GM23338 (cell line): ENCODE data around the gene ACO1.

Experiments
- CREB1 ChIP-seq: fragments of 250-450 bp; sonication (Bioruptor Pico); IDR thresholded peaks from 2 replicates; pipeline ENCODE4 v1.5.0; 2020; ENCODE audit warnings: low read depth, mild to moderate bottlenecking, moderate library complexity
- EZH2 ChIP-seq: fragments of 200-600 bp; sonication (generic); IDR thresholded peaks from one replicate; pipeline ENCODE4 v1.8.0; 2017; ENCODE audit warnings: antibody characterized with exemption, mild to moderate bottlenecking, low read depth; ENCODE audit not compliant: unreplicated experiment
- EZH2phosphoT487 ChIP-seq: fragments of 200-600 bp; sonication (generic); IDR thresholded peaks from one replicate; pipeline ENCODE4 v1.8.1; 2018; ENCODE audit warnings: antibody characterized with exemption; ENCODE audit not compliant: unreplicated experiment
- JUNB ChIP-seq: IDR thresholded peaks from one replicate; pipeline ENCODE4 v1.6.1; 2016; ENCODE audit warnings: antibody characterized with exemption; ENCODE audit not compliant: unreplicated experiment
- POLR2AphosphoS5 ChIP-seq: IDR thresholded peaks from 2 replicates; pipeline ENCODE4 v1.6.1; 2016; ENCODE audit warnings: antibody characterized with exemption, low read depth
- STAT1 ChIP-seq: IDR thresholded peaks from one replicate; pipeline ENCODE4 v1.6.1; 2016; ENCODE audit warnings: antibody characterized with exemption; ENCODE audit not compliant: unreplicated experiment
- ZNF114 ChIP-seq: fragments of 250-450 bp; sonication (Bioruptor Pico); IDR thresholded peaks from 2 replicates; pipeline ENCODE4 v1.5.0; 2020; ENCODE audit warnings: mild to moderate bottlenecking, moderate library complexity
- ZNF331 ChIP-seq: fragments of 250-450 bp; sonication (Bioruptor Pico); IDR thresholded peaks from 2 replicates; pipeline ENCODE4 v1.5.0; 2020; ENCODE audit warnings: low read depth, mild to moderate bottlenecking, moderate library complexity
- TF ChIP-seq, protein P1 (sequence below), 2 experiments: fragments of 200-600 bp in 1 of 2; sonication (generic) in 1 of 2; conservative IDR thresholded peaks; 2 replicates each; pipeline versions ENCODE4 v1.5.1 to v1.6.1; 2016 to 2017; ENCODE audit warnings: antibody characterized with exemption in 2 of 2, low read depth in 2 of 2, mild to moderate bottlenecking in 2 of 2, moderate library complexity in 1 of 2
- TF ChIP-seq, protein P2 (sequence below): IDR thresholded peaks from one replicate; pipeline ENCODE4 v1.6.1; 2018; ENCODE audit warnings: antibody characterized with exemption; ENCODE audit not compliant: unreplicated experiment
- TF ChIP-seq, protein P3 (sequence below): IDR thresholded peaks from 2 replicates; pipeline ENCODE4 v1.6.1; 2016; ENCODE audit warnings: antibody characterized with exemption

DNA sequence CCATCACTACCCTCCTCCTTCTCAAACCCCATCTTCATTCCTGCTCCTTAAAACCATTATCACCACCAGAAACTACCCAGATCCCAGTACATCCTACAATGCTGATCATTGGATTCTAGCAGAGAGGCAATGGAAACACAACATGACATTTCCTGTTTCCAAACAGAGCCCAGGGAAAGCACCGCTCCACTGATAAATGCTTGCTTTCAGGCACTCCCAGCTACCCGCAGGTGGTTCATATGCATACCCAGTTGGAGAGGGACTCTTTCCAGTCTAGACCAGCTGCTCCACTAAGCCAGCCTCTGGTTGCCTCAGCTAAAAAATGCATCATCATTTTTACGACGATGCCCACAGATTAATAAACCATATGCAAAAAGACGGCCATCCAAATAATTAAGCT is 39.2 kb upstream of the ACO1 start:
- TF ChIP-seq, protein P1, sequence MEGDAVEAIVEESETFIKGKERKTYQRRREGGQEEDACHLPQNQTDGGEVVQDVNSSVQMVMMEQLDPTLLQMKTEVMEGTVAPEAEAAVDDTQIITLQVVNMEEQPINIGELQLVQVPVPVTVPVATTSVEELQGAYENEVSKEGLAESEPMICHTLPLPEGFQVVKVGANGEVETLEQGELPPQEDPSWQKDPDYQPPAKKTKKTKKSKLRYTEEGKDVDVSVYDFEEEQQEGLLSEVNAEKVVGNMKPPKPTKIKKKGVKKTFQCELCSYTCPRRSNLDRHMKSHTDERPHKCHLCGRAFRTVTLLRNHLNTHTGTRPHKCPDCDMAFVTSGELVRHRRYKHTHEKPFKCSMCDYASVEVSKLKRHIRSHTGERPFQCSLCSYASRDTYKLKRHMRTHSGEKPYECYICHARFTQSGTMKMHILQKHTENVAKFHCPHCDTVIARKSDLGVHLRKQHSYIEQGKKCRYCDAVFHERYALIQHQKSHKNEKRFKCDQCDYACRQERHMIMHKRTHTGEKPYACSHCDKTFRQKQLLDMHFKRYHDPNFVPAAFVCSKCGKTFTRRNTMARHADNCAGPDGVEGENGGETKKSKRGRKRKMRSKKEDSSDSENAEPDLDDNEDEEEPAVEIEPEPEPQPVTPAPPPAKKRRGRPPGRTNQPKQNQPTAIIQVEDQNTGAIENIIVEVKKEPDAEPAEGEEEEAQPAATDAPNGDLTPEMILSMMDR (conservative IDR thresholded peaks at IDR 0.05; ENCODE audit: low read depth in 2 of 2): no peak
- no peak for TF ChIP-seq EZH2
- TF ChIP-seq, protein P2, sequence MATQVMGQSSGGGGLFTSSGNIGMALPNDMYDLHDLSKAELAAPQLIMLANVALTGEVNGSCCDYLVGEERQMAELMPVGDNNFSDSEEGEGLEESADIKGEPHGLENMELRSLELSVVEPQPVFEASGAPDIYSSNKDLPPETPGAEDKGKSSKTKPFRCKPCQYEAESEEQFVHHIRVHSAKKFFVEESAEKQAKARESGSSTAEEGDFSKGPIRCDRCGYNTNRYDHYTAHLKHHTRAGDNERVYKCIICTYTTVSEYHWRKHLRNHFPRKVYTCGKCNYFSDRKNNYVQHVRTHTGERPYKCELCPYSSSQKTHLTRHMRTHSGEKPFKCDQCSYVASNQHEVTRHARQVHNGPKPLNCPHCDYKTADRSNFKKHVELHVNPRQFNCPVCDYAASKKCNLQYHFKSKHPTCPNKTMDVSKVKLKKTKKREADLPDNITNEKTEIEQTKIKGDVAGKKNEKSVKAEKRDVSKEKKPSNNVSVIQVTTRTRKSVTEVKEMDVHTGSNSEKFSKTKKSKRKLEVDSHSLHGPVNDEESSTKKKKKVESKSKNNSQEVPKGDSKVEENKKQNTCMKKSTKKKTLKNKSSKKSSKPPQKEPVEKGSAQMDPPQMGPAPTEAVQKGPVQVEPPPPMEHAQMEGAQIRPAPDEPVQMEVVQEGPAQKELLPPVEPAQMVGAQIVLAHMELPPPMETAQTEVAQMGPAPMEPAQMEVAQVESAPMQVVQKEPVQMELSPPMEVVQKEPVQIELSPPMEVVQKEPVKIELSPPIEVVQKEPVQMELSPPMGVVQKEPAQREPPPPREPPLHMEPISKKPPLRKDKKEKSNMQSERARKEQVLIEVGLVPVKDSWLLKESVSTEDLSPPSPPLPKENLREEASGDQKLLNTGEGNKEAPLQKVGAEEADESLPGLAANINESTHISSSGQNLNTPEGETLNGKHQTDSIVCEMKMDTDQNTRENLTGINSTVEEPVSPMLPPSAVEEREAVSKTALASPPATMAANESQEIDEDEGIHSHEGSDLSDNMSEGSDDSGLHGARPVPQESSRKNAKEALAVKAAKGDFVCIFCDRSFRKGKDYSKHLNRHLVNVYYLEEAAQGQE: no peak
- no peak for TF ChIP-seq JUNB
- TF ChIP-seq CREB1: 0 out of 2 replicates have a peak, but pooled peaks have one; percentile 27
- no peak for TF ChIP-seq ZNF114
- TF ChIP-seq POLR2AphosphoS5: no peak
- TF ChIP-seq, protein P3, sequence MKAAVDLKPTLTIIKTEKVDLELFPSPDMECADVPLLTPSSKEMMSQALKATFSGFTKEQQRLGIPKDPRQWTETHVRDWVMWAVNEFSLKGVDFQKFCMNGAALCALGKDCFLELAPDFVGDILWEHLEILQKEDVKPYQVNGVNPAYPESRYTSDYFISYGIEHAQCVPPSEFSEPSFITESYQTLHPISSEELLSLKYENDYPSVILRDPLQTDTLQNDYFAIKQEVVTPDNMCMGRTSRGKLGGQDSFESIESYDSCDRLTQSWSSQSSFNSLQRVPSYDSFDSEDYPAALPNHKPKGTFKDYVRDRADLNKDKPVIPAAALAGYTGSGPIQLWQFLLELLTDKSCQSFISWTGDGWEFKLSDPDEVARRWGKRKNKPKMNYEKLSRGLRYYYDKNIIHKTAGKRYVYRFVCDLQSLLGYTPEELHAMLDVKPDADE: peak; percentile 80; the same call in 1 of the 2 replicates
- TF ChIP-seq EZH2phosphoT487: no peak
- TF ChIP-seq STAT1: no peak
- no peak for TF ChIP-seq ZNF331 (CRISPR knock-in tag)
